ENCODE results near the gene HMGA1.

Gene HMGA1

GRCh38 chr6:34236443-34237315 lies at the start of gene HMGA1:
TSS of gene HMGA1 (plus strand) at chr6:34236873. CDS start at chr6:34240781, 3,908 bp downstream.
- peak; percentile 93 for DNase-seq (ENCODE audit: low read depth, low spot score)

DNA sequence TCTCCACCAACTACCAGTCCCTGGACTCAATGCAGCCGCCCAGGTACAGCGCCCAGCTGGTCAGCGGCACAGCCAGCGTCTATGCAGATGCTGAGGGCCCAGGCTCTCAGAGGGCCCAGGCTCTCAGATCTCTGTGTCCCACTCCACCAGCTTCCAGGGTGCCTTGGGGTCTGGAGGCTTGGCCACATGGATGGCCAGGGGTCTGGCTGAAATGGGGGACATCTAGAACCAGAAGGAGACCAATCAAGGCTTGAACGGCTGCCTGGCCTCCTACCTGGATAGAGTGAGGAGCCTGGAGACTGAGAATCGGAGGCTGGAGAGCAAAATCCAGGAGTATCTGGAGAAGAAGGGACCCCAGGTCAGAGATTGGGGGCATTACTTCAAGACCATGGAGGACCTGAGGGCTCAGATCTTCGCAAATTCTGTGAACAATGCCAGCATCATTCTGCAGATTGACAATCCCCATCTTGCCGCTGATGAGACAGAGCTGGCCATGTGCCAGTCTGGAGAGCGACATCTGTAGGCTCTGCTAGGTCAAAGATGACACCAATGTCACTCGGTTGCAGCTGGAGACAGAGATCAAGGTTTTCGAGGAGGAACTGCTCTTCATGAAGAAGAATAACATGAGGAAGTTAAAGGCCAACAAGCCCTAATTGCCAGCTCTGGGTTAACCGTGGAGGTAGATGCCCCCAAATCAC lies 46.7 kb upstream of the HMGA1 start:
- no peak for DNase-seq (ENCODE audit: low read depth, low spot score)

DNA sequence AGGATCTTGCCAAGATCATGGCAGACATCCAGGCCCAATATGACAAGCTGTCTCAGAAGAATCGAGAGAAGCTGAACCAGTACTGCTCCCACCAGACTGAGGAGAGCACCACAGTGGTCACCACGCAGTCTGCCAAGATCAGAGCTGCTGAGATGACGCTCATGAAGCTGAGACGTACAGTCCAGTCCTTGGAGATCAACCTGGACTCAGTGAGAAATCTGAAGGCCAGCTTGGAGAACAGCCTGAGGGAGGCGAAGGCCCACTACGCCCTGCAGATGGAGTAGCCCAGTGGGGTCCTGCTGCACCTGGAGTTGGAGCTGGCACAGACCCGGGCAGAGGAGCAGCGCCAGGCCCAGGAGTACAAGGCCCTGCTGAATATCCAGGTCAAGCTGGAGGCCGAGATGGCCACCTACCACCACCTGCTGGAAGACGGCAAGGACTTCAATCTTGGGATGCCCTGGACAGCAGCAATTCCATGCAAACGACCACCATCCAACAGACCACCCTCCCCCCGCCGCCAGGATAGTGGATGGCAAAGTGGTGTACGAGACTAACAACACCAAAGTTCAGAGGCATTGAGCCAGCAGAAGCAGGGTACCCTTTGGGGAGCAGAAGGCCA lies 46.1 kb upstream of the HMGA1 start:
- DNase-seq (ENCODE audit: low read depth, low spot score) = no peak

- no peak for DNase-seq (ENCODE audit: low read depth, low spot score)
Measured at GRCh38 chr6:34194772-34195171, 41.9 kb upstream of the HMGA1 start.

GRCh38 chr6:34195726-34196115 lies 41.0 kb upstream of the HMGA1 start:
- no peak for DNase-seq (ENCODE audit: low read depth, low spot score)

GRCh38 chr6:34196116-34196832 lies 40.4 kb upstream of the HMGA1 start:
- DNase-seq (ENCODE audit: low read depth, low spot score) = peak; percentile 79

- no peak for DNase-seq (ENCODE audit: low read depth, low spot score)
Measured at GRCh38 chr6:34196833-34197195, 39.9 kb upstream of the HMGA1 start.

DNA sequence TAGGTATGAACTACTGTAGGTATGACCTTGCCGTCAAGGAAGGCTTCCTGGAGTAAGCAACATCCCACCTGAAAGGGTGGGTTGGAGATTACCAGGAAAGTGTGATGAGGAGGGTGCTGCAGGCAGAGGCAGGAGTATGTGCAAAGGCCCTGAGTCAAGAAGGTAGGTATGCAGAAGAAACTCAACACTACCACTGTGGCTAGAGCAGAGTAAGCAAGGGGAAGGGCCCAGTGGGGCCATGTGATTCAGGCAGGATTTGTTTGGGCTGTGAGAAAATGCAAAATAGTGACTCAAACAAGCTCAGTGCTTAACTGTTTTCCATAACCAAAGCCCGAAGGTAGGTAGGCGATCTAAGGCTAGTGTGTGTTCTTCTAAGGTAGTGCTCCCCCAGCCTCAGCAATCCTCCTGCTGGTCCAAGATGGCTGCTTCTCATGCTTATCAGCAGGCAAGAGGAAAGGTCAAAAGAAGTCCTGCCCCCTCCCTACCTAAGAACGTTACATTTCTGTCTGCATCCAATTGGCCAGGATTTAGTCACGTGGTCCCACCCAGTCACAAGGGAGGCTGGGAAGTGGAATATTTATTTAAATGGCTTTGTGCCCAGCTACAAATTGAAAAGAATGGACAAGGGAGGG lies 36.2 kb upstream of the HMGA1 start:
- peak; percentile 36 for DNase-seq (ENCODE audit: low read depth, low spot score)

DNA sequence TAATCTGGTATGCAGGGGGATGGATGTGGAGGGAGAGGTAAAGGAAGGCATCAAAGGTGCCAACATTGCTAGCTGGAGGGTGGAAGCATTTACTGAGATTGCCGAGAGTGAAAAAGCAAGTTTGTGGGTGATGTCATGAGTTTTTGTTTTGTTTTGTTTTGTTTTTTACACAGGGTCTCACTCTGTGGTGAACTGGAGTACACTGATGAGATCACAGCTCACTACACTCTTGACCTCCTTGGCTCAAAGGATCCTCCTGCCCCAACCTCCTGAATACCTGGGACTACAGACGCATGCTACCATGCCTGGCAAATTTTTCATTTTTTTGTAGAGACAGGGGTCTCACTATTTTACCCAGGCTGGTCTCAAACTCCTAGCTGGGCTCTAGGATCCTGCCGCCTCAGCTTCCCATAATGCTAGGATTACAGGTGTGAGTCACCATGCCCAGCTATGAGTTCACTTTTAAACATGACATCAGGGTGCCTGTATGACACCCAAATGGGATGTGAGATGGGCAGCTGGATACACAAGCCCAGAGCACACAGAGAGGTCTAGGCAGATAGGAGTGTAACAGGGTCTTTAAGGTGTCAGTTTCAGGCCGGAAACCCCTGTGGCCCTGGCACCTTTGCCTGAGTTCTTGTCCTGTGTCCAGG lies 35.1 kb upstream of the HMGA1 start:
- DNase-seq (ENCODE audit: low read depth, low spot score) = no peak

- DNase-seq (ENCODE audit: low read depth, low spot score) = no peak
Measured at GRCh38 chr6:34202329-34203201, 34.1 kb upstream of the HMGA1 start.

GRCh38 chr6:34204693-34205092 lies 32.0 kb upstream of the HMGA1 start:
- DNase-seq (ENCODE audit: low read depth, low spot score) = no peak

- no peak for DNase-seq (ENCODE audit: low read depth, low spot score)
Measured at GRCh38 chr6:34205466-34205865, 31.2 kb upstream of the HMGA1 start.

- no peak for DNase-seq (ENCODE audit: low read depth, low spot score)
Measured at GRCh38 chr6:34205916-34206315, 30.8 kb upstream of the HMGA1 start.

DNA sequence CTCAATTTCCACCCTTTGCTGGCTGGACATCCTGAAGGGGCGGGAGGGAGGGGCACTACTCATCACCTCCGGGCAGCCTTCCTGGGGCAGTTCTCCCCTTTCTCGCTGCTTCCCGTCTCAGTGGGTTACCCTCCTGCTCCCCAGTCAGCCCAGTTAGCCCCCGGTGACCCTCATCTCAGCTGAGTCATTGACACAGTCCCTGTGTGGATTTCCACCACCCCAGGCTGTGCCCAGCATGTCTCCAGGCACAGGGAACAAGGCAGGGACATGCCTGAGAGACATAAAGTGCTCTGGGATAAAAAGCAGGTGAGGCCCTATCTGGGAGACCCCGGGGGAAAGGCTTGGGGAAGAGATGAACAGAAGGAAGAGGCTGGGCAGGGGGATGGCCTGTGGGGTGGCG lies 29.9 kb upstream of the HMGA1 start:
- no peak for DNase-seq (ENCODE audit: low read depth, low spot score)

DNA sequence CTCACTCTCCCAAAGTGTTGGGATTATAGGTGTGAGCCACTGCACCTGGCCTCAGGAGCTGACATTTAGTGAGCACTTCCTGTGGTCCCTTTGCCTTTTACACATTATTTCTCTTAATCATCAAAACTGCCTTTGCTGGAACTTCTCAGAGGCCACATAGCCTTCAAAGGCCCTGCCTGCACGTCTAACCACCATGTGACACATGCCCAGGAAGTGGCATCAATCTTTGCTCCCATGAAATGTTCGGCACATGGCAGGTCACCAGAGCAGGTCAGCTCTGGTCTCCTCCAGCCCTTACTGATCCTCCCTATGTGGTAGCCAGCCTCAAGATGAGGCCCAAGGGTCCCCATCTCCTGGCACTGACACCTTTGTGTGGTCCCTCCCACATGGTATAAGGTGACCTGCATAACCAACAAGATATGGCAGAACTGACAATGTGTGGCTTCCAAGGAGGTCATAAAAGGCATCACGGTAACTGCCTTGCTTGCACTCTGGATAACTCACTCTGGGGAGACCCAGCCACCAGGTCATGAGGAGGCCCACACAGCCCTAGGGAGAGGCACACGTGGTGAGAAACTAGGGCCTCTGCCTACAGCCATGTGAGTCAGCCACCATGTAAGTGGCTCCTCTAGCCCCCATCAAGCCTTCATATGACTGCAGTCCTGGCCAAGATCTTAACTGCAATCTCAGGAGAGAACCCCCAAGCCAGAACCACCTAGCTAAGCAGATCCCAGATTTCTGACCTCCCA lies 28.8 kb upstream of the HMGA1 start:
- DNase-seq (ENCODE audit: low read depth, low spot score) = no peak

- no peak for DNase-seq (ENCODE audit: low read depth, low spot score)
Measured at GRCh38 chr6:34213772-34214171, 22.9 kb upstream of the HMGA1 start.

- no peak for DNase-seq (ENCODE audit: low read depth, low spot score)
Measured at GRCh38 chr6:34218691-34219090, 18.0 kb upstream of the HMGA1 start.

DNA sequence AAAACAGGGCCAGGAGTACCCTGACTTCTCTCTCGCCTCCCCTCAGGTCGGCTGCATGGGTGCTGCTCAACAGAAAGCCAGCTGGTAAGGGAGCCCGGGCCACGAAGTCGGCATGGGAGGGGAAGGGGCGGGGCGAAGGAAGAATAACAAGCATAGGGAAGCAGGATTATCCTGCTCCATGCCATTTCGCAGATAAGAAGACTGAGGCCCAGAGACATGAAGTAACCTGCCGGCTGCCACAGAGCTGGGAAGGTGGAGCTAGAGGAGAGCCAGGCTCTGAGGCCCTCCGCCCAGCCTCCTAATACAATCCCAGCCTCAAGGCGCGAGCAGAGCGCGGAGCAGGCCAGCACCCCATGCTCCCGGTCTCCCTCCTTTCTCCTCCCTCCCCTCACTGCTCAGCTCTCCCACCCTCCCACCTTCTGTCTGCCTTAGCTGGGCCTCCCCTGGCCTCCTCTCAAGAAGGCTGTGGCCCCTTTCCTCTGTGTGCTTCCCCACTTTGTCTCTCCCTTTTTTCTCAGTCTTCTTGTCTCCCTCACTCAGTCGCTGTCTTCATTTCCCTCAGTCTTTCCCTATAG lies 13.2 kb upstream of the HMGA1 start:
- DNase-seq (ENCODE audit: low read depth, low spot score) = peak; percentile 81

All from ELF-1 (cell line).